ENCODE measurements around the gene LAPTM5. TPM values are rescaled to one million over a fixed set of nuclear protein-coding genes. Genes with fewer than 3 reads are reported as not detected.

Gene LAPTM5
- total RNA-seq, 1 donor from 2014 or later = 34.2 TPM

DNA sequence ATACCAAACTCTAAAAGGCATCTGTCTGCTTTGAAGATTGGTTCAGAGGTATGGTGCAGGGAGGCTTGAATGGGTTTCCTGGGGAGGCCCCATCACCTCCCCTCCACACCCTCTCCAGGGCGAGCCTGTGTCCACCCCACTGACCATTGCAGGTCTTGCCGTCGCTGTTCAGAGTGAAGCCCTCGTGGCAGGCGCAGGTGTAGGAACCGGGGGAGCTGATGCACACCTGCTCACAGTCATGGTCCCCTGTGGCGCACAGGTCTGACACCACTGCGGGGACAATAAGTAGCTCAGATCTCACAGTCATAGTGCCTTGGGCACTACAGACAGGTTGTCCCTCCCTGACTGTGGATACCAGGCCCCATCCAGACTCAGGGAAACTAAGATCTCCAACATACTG, 40.9 kb downstream of the LAPTM5 start:
- DNase-seq (ENCODE audit: low spot score) = no peak

DNA sequence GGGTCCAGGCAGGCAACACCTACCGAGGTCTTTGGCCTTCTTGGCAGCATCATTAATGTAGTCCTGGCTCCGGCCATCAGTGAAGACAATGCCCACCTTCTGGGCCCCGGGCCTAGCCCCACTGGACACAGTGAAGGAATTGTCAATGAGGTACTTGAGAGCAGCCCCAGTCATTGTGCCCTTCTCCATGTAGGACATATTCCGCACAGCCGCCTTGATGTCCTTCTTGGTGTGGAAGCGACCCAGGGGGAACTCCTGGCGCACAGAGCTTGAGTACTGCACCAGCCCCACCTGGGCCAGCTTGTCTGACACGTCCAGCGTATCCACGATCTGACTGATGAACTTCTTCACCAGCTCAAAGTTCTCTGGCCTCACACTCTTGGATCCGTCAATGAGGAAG, 41.7 kb downstream of the LAPTM5 start:
- no peak for DNase-seq (ENCODE audit: low spot score)

DNA sequence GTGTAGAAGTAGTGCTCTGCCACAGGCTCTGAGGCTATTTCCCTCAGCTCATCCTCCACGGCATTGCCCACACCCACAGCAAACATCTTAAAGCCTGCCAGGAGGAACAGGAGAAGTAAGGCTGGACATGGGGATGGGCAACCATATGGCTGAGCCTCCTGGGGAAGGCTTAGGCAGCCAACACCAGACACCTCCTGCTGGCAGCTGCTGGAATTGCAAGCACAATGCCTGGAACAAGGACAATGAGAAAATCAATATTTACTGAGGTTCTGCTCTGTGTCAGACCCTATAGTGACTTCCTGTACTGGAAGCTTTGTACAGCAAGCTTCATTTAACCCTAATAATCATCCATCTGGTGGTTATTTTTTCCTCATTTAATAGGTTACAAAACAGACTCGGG, 42.4 kb downstream of the LAPTM5 start:
- no peak for DNase-seq (ENCODE audit: low spot score)

DNA sequence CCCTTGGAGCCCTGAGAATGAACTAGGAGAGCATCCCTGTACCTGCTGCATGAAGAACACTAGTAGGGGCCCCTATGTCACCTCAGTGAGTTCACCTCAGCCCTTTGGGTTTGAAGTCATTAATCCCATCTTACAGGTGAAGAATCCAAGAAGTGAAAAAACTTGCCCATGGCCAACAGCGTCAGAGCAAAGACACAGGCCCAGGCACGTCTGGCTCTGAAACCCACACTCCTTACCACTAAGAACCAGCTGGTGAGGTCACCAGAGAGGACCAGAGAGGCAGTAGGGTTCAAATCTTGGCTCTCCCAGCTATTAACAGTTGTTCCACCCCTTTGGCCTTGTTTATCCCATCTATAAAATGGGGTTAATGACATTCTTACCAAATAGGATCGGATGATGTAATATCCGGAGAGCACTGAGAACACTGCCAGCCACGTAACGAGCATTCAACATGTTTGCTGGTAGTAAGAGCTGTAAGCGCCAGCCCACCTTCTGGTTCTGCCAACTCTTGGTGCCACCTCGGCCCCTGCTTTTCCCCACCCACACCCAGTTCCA, 43.0 kb downstream of the LAPTM5 start:
- no peak for DNase-seq (ENCODE audit: low spot score)

DNA sequence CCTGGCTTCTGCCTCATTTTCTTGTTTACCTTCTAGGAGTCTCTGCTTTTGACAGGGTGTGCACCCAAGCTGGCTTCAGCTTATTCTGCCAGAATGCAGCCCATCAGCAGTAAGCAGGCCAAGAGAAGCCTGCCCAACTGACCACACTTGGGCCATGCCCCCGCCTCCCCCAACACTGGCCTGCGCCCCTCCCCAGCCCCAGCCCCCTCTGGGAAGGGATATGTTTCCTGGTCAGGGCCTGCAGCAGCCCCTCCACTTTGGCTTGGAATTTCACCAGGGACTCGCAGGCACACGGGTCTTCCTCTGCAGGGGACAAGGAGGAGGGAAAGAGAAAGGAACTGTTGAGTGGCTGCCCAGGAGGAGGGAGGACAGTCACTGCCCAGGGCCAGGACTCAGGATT, 43.5 kb downstream of the LAPTM5 start:
- no peak for DNase-seq (ENCODE audit: low spot score)

DNA sequence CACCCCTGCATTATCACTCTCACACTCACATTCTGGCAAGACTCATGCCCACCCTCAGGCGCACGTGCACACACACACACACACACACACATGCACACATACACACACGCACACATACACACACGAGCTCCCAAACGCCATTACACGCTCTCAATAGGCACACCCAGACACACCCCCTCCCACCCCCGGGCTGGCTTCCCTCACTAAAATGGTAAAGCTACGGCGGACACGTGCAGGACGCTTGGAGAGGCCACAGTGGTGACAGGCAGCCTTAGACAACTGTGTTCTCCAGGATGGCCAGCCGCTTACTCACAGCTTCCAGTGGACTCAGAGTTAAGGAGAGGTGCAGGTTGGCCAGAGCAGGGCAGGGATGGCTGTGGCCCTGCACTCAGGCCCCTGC, 44.3 kb downstream of the LAPTM5 start:
- DNase-seq (ENCODE audit: low spot score) = no peak

DNA sequence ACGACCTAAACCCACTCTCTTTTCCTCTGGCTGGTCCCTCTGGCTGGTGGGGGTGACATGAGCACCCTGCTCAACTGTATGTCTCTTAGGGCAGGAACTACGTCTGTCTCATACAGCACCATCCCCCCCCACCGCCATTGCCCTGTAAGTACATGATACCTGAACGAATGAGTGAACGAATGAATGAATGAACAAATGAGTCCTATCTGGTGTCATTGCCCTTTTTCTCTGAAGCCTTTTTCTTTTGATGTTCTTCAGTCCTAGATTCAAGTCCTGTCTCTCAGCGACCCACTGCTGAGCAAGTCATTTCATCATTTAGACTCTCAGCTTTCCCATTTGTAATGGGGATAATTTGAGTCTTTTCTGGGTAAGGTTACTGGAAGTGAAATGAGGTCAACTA, 45.0 kb downstream of the LAPTM5 start:
- no peak for DNase-seq (ENCODE audit: low spot score)

DNA sequence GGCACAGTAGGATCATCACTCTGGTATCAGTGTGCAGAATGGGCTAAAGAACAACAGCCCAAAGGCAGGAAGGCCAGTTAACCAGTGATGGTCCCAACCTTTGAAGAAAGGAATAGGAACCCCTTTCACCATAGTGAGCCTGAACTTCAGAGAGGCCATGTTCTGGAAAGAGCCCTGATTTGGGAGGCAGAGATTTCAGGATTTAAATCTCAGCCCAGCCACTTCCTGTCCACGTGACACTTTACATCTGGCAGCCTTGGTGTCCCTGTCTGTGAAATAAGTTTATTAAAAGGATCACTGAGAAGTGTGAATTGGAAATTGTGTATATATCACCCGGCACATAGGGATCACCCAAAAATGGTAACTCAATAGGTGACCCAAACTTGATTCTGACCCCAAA, 47.2 kb downstream of the LAPTM5 start:
- DNase-seq (ENCODE audit: low spot score) = no peak

DNA sequence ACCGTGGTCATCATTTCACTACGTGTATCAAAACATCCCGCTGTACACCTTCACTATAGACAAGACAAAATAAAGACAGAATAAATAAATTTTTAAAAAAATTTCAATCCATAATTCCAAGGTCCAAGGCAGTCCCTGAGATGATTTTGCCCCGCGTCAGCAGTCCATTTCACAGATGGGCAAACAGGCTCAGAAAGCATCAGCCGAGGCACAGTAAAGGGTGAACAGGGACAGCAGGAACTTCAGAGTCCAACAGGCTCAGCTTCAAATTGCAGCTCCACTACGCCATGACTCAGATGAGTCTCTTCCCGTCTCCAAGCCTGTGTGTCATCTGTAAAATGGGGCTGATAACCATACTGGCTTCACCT, 49.2 kb downstream of the LAPTM5 start:
- DNase-seq (ENCODE audit: low spot score) = no peak

DNA sequence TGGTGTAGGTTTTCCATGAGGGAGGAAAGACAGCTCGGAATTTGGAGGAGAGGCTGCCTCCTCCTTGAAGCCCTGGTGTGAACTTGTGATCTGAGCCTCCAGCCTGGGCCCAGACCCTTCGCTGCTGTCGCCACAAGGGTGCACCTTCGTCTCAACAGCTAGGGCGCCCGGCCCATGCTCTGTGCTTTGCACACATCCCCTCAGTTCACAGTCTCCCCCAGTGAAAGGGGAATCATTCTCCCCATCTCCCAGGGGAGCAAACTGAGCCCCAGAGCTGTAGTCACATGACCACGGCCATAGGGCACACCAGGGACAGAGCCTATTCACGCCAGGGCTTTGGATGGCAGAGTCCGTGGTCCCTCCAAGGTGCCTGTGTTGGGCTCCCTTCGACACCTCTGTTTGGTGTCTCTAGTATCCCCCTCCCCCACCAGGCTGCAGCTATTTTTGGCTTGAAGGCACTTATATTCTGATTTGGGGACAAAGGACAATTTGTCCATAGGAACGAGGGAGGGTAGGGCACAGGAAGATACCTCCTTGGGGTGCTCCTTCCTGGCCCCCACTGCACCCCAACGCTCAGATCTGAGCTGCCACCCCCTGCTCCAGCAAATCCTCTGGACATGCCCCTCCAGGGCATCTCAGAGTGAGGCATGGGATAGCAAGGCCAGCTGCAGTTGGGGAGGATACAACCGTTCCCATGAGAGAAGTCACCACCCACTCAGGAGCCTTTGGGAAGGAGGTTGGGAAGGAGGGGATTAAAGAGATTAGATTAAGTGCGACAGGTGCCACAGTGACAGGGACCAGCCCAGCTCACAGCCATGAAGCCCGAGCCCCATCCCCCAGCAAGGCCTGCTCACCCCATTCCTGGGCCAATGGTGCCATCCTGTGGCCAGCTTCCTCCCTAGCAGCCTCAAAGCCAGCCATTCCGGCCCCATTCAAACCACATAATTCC, 49.9 kb downstream of the LAPTM5 start:
- peak; percentile 88 for DNase-seq (ENCODE audit: low spot score)

DNA sequence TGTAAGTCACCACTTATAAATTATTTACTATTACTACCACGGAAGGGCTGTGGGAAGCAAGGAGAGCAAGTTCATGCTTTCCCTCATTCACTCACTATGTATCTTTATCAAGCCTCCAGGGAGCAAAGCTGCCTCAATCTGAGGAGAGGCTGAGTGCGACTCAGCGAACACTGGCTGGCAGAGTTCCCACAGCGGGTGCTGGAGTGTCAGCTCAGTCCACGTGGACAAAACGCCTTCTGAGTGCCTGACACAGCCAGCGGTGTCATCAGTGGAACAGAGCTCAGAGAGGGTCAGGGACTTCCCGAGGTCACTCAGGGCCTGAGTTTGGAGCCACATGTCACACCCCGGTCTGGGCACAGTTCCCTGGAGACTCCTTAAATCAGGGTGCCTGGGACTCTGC, 51.0 kb downstream of the LAPTM5 start:
- DNase-seq (ENCODE audit: low spot score) = no peak

DNA sequence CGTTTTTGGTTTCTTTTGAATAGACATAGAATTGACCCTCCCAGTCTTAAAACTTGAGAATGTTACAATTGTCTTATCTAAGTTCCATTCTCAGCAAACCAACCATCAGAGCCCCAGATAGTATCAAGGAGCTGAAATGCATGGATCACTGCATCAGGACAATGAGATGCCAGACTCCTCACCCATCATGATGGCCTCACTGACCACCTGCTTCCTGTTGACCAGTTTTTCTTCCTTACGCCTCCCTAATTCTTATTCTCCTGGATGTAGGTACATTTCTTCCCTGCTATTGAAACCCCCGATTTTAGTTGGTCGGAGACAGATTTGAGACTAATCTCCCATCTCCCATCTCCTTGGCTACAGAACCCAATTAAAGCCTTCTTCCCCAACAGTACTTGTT, 51.9 kb downstream of the LAPTM5 start:
- DNase-seq (ENCODE audit: low spot score) = no peak

DNA sequence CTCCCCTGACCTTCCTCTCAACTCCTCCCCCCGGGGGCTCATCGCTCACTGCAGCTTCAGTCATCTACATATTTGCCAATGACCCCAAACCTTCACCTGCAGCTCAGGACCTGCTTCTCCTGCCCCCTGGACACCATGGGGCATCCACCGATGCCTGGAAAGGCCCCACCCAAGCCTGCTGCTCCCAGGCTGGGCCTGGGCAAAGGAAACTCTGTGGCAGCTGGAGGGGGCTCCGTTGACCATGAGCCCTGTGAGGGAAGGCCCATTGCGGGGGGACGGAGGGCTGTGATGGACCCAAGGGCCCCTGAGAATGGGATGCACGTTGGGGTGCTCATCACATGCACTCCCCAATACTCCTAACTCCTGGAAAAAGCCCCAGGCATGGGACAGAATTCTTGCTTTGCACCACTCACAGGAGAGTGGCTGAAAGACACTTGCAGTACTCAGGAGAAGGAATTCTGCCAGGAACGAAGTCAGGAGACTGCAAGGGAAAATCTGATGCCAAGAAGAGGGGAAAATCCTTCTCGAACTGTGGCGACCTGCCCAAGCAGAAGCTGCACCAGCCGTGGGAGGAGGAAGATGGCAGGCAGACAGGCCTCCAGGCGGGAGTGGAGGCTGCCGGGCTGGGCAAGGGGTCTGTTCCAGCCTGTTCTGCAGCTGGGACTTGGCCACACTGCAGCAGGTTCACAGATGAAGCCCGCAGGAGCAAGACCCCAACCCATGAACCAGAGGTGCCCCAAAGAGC, 52.6 kb downstream of the LAPTM5 start:
- DNase-seq (ENCODE audit: low spot score) = no peak

DNA sequence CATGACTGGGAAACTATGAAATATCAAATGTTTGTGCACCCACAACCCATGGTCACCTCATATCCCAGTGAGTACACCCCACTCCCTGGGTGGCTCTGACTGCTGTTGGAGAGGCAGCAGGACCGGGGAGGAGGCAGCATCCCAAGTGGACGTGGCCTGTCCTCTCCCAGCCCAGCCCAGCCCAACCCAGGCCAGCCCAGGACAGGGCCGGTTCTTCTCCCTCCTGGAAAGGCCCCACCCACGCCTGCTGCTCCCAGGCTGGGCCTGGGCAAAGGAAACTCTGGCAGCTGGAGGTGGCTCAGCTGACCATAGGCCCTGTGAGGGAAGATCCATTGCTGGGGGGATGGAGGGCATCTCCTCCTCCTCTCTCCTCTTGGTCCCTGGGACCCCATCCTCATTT, 53.3 kb downstream of the LAPTM5 start:
- no peak for DNase-seq (ENCODE audit: low spot score)

DNA sequence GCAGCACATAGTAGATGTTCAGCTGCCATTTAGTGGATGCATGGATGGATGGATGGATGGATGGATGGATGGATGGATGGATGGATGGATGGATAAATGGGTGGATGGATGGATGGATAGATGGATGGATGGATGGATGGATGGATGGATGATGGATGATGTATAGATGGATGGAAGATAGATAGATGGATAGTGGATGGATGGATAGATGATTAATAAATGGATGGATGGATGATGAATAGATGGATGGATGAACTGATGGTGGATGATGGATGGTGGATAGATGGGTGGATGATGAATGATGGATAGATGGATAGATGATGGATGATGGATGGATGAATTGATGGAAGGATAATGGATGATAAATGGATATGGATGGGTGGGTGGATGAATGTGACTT, 54.8 kb downstream of the LAPTM5 start:
- no peak for DNase-seq (ENCODE audit: low spot score)

DNA sequence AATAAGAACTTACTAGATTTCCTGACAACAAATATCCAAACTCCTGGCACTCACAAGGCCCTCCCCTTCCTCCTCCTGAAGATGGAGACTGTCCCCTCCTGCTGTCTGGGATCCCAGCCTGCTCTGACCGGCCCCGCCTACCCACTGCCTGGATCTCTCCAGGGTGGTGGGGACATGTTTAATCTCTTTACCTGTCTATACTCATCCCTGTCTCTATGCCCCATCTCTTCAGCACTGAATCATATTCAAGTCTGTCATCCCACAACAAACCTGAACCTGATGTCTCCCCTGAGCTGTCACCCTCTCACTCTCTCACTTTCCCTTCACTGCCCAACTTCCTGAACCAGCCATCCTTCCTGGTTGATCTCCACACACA, 56.3 kb downstream of the LAPTM5 start:
- no peak for DNase-seq (ENCODE audit: low spot score)

DNA sequence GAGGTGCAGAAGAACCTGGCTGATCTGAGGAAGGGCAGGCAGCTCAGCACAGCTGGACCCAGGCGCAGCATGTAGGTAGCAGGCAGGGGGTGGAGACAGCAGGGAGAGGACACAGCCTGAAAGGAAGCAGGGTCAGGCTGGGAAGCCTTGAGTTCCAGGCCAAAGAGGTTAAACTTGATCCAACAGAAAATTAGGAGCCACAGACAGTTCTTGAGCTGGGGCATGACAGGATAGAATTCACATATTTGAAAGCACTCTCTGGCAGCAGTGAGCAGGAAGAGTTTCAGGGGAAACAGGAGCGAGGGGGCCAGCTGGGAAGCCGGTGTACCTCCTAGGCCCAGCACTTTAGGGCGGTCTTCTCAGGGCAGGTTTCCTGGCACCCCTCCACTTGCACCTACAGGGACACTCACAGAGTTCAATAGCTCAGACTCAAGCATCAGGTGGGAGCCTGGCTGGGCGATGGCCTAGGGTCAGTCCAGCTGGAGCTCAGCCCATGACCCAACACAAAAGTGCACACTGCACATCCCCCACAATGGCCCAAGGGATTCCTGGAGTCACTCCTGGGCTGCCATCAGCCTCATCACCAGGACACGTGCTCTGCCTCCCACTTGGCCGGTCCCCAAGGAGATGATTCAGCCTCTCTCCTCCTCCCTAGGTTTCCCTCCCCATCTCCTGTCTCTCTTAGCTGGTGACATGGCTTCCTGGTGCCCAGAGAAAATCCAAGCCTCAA, 56.9 kb downstream of the LAPTM5 start:
- no peak for DNase-seq (ENCODE audit: low spot score)

DNA sequence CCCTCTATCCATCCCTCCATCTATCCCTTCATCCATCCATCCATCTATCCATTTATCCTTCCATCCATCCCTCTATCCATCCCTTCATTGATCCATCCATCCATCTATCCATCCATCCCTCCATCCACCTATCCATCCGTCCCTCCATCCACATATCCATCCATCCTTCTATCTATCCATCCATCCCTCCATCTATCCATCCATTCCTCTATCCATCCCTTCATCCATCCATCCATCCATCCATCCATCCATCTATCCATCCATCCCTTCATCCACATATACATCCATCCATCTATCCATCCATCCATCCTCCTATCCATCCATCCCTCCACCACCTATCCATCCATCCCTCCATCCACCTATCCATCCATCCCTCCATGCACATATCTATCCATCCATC, 57.8 kb downstream of the LAPTM5 start:
- no peak for DNase-seq (ENCODE audit: low spot score)

DNA sequence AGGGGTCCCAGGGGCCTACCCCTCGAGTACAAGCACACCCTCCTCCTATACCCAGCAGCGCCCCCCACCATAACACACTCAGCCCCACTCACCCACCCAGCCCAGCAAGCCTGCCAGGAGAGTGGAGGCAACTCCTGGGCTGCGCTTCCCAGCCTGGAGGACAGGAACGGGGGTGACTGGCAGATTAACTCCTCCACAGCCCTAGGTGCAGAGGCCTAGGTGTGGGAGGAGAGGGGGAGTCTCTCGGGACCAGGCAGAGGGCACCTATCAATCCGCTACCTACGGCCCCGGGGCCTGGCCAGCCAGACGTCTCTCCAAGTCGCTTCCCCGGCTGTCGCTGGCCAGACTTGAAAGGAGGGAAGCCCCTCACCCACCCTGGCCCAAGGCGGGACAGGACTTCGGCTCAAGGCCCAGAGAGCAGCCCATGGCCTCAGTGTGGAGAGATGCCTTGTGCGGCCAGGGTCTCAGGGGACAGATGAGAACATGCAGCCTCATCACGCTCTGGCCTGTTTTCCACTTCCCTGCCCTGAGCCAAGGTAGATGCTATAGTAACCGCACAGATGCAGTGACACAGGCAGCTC, 59.1 kb downstream of the LAPTM5 start:
- DNase-seq (ENCODE audit: low spot score) = no peak

DNA sequence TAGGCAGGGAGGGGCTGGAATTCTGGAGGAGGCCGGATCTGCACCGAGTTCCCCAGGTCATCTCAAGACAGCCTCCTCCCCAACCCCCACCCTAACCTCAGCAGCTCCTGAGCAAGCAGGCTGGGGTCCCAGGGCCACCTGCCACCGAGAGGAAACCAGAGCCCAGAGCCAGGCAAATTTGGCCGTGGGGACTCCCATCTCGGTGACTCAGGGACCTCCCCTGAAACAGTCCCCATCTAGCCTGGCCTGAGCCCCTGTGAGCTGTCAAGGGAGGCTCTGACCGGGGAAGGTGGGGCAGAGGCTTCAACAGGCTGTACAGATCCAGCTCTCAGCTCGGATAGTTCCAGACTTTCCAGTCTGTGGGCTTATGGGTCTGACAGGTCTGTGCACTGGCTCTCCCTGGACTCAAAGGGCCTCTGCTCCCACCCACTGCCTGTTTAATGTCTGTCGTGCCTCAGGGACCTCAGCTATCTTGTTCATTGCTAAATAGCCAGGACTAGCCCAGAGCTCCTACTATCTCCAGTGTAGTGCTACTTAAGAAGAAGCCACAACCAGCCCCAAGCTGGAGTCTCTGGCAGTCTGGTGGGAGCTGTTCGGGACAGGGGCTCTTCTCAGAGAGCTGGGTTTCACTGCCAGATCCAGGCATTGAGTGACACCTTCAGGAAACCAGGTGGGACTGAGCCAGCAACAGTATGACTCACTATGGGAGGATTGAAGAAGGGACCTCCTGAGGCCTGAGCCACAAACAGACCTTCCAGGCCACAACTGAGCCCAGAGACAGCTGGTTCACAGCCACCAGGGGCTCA, 59.8 kb downstream of the LAPTM5 start:
- no peak for DNase-seq (ENCODE audit: low spot score)

DNA sequence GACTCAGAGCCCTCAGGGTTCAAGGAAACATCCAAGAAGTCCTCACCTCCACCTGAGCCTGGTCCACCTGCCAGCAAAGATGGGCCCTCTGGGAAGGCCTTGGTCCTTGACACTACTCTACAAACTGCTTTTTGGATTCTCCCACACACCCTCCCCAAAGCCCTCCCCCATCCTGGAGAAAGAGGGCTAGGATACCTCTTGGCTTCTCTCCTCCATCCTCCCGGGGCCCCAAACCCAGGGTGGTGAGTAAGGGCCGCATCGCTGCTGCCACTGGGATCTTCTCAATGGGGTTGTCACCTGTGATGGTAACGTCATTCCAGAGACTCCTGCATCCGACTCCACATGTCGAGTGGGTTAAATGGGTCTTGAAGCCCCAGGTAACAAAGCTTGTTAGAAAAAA, 60.7 kb downstream of the LAPTM5 start:
- no peak for DNase-seq (ENCODE audit: low spot score)
